A549 (cell line): ENCODE measurements around the gene SPPL3. TPM values are rescaled to one million over a fixed set of nuclear protein-coding genes. Genes with fewer than 3 reads are reported as not detected.

Experiments used
- ATAC-seq, 2 experiments: fragments of 200-7000 bp in 1 of 2; fragments of >200 bp in 1 of 2; cut with Nextera tagmentation in 1 of 2; cut with Tn5 transposase in 1 of 2; 3 replicates each; pipeline versions ENCODE4 v1.8.0 to v1.9.1; 2018 to 2020; ENCODE audit warnings: mild to moderate bottlenecking in 1 of 2, moderate library complexity in 1 of 2
- CTCF ChIA-PET: fragments of 300-600 bp; sonication (Branson Sonifier 250); formaldehyde crosslinking; extraction: SDS; loops from one replicate; lab custom pipeline; 2021; ENCODE audit warnings: antibody characterized with exemption, inconsistent platforms; lab: Yijun Ruan, JAX
- POLR2A ChIA-PET: fragments of 350-600 bp; formaldehyde crosslinking; extraction: SDS; loops from one replicate; lab custom pipeline; 2021; ENCODE audit warnings: antibody characterized with exemption, inconsistent platforms; lab: Yijun Ruan, JAX
- DNase-seq, 2 experiments: peaks; one replicate each; pipeline versions ENCODE4 v3.0.0 to v3.0.0-alpha.2; 2011 to 2016; ENCODE audit warnings: low read depth in 1 of 2, low spot score in 1 of 2
- FAIRE-seq: peaks from 2 replicates; lab custom pipeline; 2011; peaks lifted over from hg19 to GRCh38; lab: Jason Lieb, UNC
- H3K27ac ChIP-seq, 2 experiments: fragments of >200 bp; sonication (Bioruptor Twin); formaldehyde crosslinking; 3 replicates each; pipeline ENCODE4 v1.5.1; 2016 to 2017
- H3K4me1 ChIP-seq: fragments of >200 bp; sonication (Bioruptor Twin); formaldehyde crosslinking; 3 replicates; pipeline ENCODE4 v1.6.1; 2016
- H3K4me2 ChIP-seq: fragments of >200 bp; sonication (Bioruptor Twin); formaldehyde crosslinking; 3 replicates; pipeline ENCODE4 v1.6.1; 2016
- H3K4me3 ChIP-seq: fragments of >200 bp; sonication (Bioruptor Twin); formaldehyde crosslinking; 3 replicates; pipeline ENCODE4 v1.5.1; 2016
- H3K9me3 ChIP-seq: fragments of >200 bp; sonication (Bioruptor Twin); formaldehyde crosslinking; 3 replicates; pipeline ENCODE4 v1.6.1; 2016
- BCL3 ChIP-seq: fragments of >200 bp; sonication (Bioruptor Twin); formaldehyde crosslinking; IDR thresholded peaks from 3 replicates; pipeline ENCODE4 v1.6.1; 2016
- BHLHE40 ChIP-seq: IDR thresholded peaks from 2 replicates; pipeline ENCODE4 v1.6.1; 2012; ENCODE audit warnings: low read depth, low read length, inconsistent platforms
- CBX8 ChIP-seq: fragments of 200-600 bp; sonication (generic); IDR thresholded peaks from 2 replicates; pipeline ENCODE4 v1.6.1; 2016
- CHD2 ChIP-seq: fragments of 150-350 bp; IDR thresholded peaks from 2 replicates; pipeline ENCODE4 v1.6.1; 2014; ENCODE audit warnings: low read length; ENCODE audit not compliant: partially characterized antibody
- CHD4 ChIP-seq: fragments of 200-600 bp; sonication (generic); IDR thresholded peaks from 2 replicates; pipeline ENCODE4 v1.6.1; 2016; ENCODE audit warnings: antibody characterized with exemption, mild to moderate bottlenecking, borderline replicate concordance
- E2F6 ChIP-seq: IDR thresholded peaks from 2 replicates; pipeline ENCODE4 v1.6.1; 2012; ENCODE audit warnings: low read depth, borderline replicate concordance
- EHF ChIP-seq: fragments of 250-450 bp; sonication (Bioruptor Pico); IDR thresholded peaks from 2 replicates; pipeline ENCODE4 v1.5.0; 2020; ENCODE audit warnings: mild to moderate bottlenecking
- EP300 ChIP-seq, 2 experiments: fragments of >200 bp; sonication (Bioruptor Twin); formaldehyde crosslinking; IDR thresholded peaks; 2 replicates in 1 of 2; 3 replicates in 1 of 2; pipeline ENCODE4 v1.6.1; 2016 to 2017
- FOSB ChIP-seq: fragments of 250-450 bp; sonication (Bioruptor Pico); IDR thresholded peaks from 2 replicates; pipeline ENCODE4 v1.5.0; 2020; ENCODE audit warnings: mild to moderate bottlenecking, moderate library complexity
- FOXS1 ChIP-seq: fragments of 250-450 bp; sonication (Bioruptor Pico); IDR thresholded peaks from 2 replicates; pipeline ENCODE4 v1.5.0; 2020; ENCODE audit warnings: mild to moderate bottlenecking, moderate library complexity
- HES2 ChIP-seq: fragments of >200 bp; sonication (Bioruptor Twin); formaldehyde crosslinking; IDR thresholded peaks from 2 replicates; pipeline ENCODE4 v1.6.1; 2016
- HEYL ChIP-seq: fragments of 250-450 bp; sonication (Bioruptor Pico); IDR thresholded peaks from 2 replicates; pipeline ENCODE4 v1.8.0; 2021; ENCODE audit warnings: mild to moderate bottlenecking, moderate library complexity
- HMGXB4 ChIP-seq: fragments of 250-450 bp; sonication (Bioruptor Pico); IDR thresholded peaks from 2 replicates; pipeline ENCODE4 v1.5.0; 2021; ENCODE audit warnings: mild to moderate bottlenecking, moderate library complexity, borderline replicate concordance
- HOXA7 ChIP-seq: fragments of 250-450 bp; sonication (Bioruptor Pico); IDR thresholded peaks from 2 replicates; pipeline ENCODE4 v1.5.0; 2020; ENCODE audit warnings: mild to moderate bottlenecking, moderate library complexity
- HOXB5 ChIP-seq: fragments of 250-450 bp; sonication (Bioruptor Pico); IDR thresholded peaks from 2 replicates; pipeline ENCODE4 v1.5.0; 2020; ENCODE audit warnings: mild to moderate bottlenecking, moderate library complexity
- JUN ChIP-seq, 2 experiments: fragments of >200 bp; sonication (Bioruptor Twin); formaldehyde crosslinking; IDR thresholded peaks; 2 replicates in 1 of 2; 3 replicates in 1 of 2; pipeline ENCODE4 v1.6.1; 2016 to 2017
- MAFK ChIP-seq: fragments of 450-650 bp; IDR thresholded peaks from 2 replicates; pipeline ENCODE4 v1.6.1; 2014; ENCODE audit not compliant: partially characterized antibody
- NR3C1 ChIP-seq: fragments of >200 bp; sonication (Bioruptor Twin); formaldehyde crosslinking; IDR thresholded peaks from 3 replicates; pipeline ENCODE4 v1.6.1; 2017
- PBX3 ChIP-seq: IDR thresholded peaks from 2 replicates; pipeline ENCODE4 v1.6.1; 2012
- PHF8 ChIP-seq: fragments of 200-600 bp; sonication (generic); IDR thresholded peaks from 2 replicates; pipeline ENCODE4 v1.6.1; 2016; ENCODE audit warnings: low read depth, mild to moderate bottlenecking, antibody characterized with exemption, moderate library complexity, borderline replicate concordance
- POLR2AphosphoS2 ChIP-seq: conservative IDR thresholded peaks from 2 replicates; pipeline ENCODE4 v1.6.1; 2012; ENCODE audit warnings: low read length, improper control_type of control experiment, inconsistent platforms
- RAD21 ChIP-seq, 2 experiments: fragments of >200 bp in 1 of 2; sonication (Bioruptor Twin) in 1 of 2; formaldehyde crosslinking in 1 of 2; IDR thresholded peaks in 1 of 2; conservative IDR thresholded peaks in 1 of 2; 2 replicates in 1 of 2; 3 replicates in 1 of 2; pipeline ENCODE4 v1.6.1; 2012 to 2018; ENCODE audit warnings: inconsistent platforms in 1 of 2
- SMC3 ChIP-seq: fragments of >200 bp; sonication (Bioruptor Twin); formaldehyde crosslinking; IDR thresholded peaks from 3 replicates; pipeline ENCODE4 v1.6.1; 2018; ENCODE audit warnings: inconsistent platforms
- SREBF2 ChIP-seq: fragments of 450-650 bp; IDR thresholded peaks from 2 replicates; pipeline ENCODE4 v1.6.1; 2014; ENCODE audit warnings: mild to moderate bottlenecking, moderate library complexity
- TFCP2L1 ChIP-seq: fragments of 250-450 bp; sonication (Bioruptor Pico); IDR thresholded peaks from 2 replicates; pipeline ENCODE4 v1.5.0; 2021; ENCODE audit warnings: mild to moderate bottlenecking
- TP53 ChIP-seq: fragments of 250-450 bp; sonication (Bioruptor Pico); IDR thresholded peaks from 2 replicates; pipeline ENCODE4 v1.5.0; 2021; ENCODE audit warnings: mild to moderate bottlenecking, moderate library complexity
- USF2 ChIP-seq: fragments of 450-650 bp; IDR thresholded peaks from 2 replicates; pipeline ENCODE4 v1.6.1; 2014; ENCODE audit warnings: antibody characterized with exemption
- ZNF302 ChIP-seq: fragments of 250-450 bp; sonication (Bioruptor Pico); IDR thresholded peaks from 2 replicates; pipeline ENCODE4 v1.9.0; 2021; ENCODE audit warnings: inconsistent platforms, mild to moderate bottlenecking, moderate library complexity
- WGBS: methylation state at CpG from one replicate; pipeline ENCODE4 v1.1.6; 2017; ENCODE audit errors: missing lambda C conversion rate; 5-methylcytosine and 5-hydroxymethylcytosine counted together
- polyA plus RNA-seq, 4 experiments: library from polyadenylated mRNA; depleted of rRNA in 3 of 4; stranded (reverse); fragments of >200 nt; fragmentation: RNase III in 1 of 4; extraction: RNeasy Plus Mini Kit Qiagen cat#74134 plus additional on column Dnase treatment in 1 of 4; gene quantifications; 2 replicates in 3 of 4; 3 replicates in 1 of 4; pipeline ENCODE4 v1.2.3, GENCODE V29; 2011 to 2017

SPPL3 gene
- polyA plus RNA-seq, 2 of the 4 experiments (the other 2 are of a cell fraction), result 25.0 to 26.6 TPM

- TF ChIP-seq CHD2 (no peak), ZNF302 (no peak), FOSB (CRISPR knock-in tag) (no peak), BHLHE40 (no peak), PBX3 (no peak), SREBF2 (no peak), HMGXB4 (no peak), CBX8 (no peak), HOXA7 (CRISPR knock-in tag) (no peak), TFCP2L1 (CRISPR knock-in tag) (no peak), PHF8 (no peak), EHF (CRISPR knock-in tag) (no peak), E2F6 (no peak), POLR2AphosphoS2 (no peak)
- Histone ChIP-seq H3K4me2 (no peak overlapping the region), H3K27ac (no peak overlapping the region), H3K9me3 (no peaks in the 10 kb centered on the region), H3K4me1 (no peaks in the 10 kb centered on the region), H3K4me3 (no peak overlapping the region)
- no peak for DNase-seq
- no peak for FAIRE-seq
- CTCF ChIA-PET, result no interaction called here
- POLR2A ChIA-PET, result no interaction called here
- ATAC-seq, result no peak
- 78% methylated on average over 3 of the region's 3 CpGs for whole genome bisulfite sequencing
These were observed 62.6 kb downstream of the SPPL3 start for GRCh38 chr12:120841525-120841924.

GRCh38 chr12:120839503-120839902, 64.7 kb downstream of the SPPL3 start:
- CTCF ChIA-PET, result interaction anchor here (0.5 kb wide), 1 partner anchor 92 kb away, joined by 3 read pairs; no protein-coding TSS in a partner anchor

More at GRCh38 chr12:120839503-120839902, 64.7 kb downstream of the SPPL3 start:
- Histone ChIP-seq H3K9me3 (no peaks in the 10 kb centered on the region), H3K4me2 (no peak overlapping the region), H3K27ac (no peak overlapping the region), H3K4me3 (no peak overlapping the region), H3K4me1 (no peaks in the 10 kb centered on the region)
- POLR2A ChIA-PET, result no interaction called here
- DNase-seq (no peak), ATAC-seq (no peak), FAIRE-seq (no peak)
- TF ChIP-seq PHF8, result no peak
- no peak for TF ChIP-seq EP300 (IDR thresholded peaks at IDR 0.05)
- no peak for TF ChIP-seq BCL3
- TF ChIP-seq PBX3, result no peak
- TF ChIP-seq CHD4, result no peak
- TF ChIP-seq HEYL (CRISPR knock-in tag), result no peak
- TF ChIP-seq MAFK, result no peak
- no peak for TF ChIP-seq SMC3
- TF ChIP-seq TFCP2L1 (CRISPR knock-in tag), result no peak
- TF ChIP-seq HES2, result no peak
- TF ChIP-seq NR3C1, result no peak
- no peak for TF ChIP-seq JUN (IDR thresholded peaks at IDR 0.05)
- no peak for TF ChIP-seq USF2
- no peak for TF ChIP-seq TP53 (CRISPR knock-in tag)
- no peak for TF ChIP-seq RAD21 (conservative IDR thresholded peaks at IDR 0.05 in 1 of 2, IDR thresholded peaks at IDR 0.05 in 1 of 2)
- TF ChIP-seq HOXB5 (CRISPR knock-in tag), result no peak
- TF ChIP-seq POLR2AphosphoS2, result no peak
- TF ChIP-seq HMGXB4, result no peak
- TF ChIP-seq FOXS1 (CRISPR knock-in tag), result no peak
- WGBS, result 91% methylated on average over 1 of the region's 1 CpG
